Measurements from ENCODE around the gene CLSTN3.

CLSTN3 gene

DNA sequence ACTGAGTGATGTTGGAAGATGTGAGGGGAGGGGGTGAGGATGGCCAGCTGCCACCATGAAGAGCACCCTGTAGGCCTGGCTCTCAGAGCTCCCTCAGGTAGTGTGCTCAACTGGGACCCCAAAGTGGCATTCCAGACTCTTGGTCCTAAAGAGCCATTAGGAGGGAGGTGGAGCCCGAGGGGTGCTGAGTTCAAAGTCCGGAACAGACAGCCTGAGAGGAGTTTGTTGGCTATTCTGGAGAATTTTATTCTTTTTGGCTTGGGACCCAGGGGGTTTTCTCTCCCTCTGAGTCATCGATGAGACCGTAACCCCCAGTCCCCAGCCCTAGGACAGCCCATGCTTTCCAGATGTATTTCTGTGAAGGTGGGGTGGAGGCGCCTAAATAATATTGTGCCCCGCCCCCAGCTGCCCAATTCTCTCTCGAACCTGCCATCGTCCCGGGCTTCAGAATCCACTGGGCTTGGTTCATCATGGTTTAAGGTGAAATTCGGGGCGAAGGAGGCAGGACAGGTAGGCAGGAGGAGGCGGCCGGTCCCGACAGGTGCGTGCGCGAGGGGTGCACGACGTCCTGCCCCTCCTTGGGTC, 792 bp upstream of the CLSTN3 start:
- H3K36me3 ChIP-seq (ENCODE audit: low read depth), result no peaks in the 10 kb centered on the region
- H3K9me3 ChIP-seq (ENCODE audit: severe bottlenecking), result no peaks in the 10 kb centered on the region
- DNase-seq (ENCODE audit: low spot score) (no peak), ATAC-seq (ENCODE audit: low read depth) (no peak)
- H3K4me3 ChIP-seq (ENCODE audit: severe bottlenecking), result peak overlapping the region; percentile 43
- H3K27me3 ChIP-seq (ENCODE audit: insufficient read depth, poor library complexity, severe bottlenecking), result no peaks in the 10 kb centered on the region
- TF ChIP-seq, protein P1, sequence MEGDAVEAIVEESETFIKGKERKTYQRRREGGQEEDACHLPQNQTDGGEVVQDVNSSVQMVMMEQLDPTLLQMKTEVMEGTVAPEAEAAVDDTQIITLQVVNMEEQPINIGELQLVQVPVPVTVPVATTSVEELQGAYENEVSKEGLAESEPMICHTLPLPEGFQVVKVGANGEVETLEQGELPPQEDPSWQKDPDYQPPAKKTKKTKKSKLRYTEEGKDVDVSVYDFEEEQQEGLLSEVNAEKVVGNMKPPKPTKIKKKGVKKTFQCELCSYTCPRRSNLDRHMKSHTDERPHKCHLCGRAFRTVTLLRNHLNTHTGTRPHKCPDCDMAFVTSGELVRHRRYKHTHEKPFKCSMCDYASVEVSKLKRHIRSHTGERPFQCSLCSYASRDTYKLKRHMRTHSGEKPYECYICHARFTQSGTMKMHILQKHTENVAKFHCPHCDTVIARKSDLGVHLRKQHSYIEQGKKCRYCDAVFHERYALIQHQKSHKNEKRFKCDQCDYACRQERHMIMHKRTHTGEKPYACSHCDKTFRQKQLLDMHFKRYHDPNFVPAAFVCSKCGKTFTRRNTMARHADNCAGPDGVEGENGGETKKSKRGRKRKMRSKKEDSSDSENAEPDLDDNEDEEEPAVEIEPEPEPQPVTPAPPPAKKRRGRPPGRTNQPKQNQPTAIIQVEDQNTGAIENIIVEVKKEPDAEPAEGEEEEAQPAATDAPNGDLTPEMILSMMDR (IDR thresholded peaks at IDR 0.05; ENCODE audit: poor library complexity, severe bottlenecking), result no peak
- no peak overlapping the region for H3K27ac ChIP-seq (ENCODE audit: poor library complexity, severe bottlenecking)
- H3K4me1 ChIP-seq (ENCODE audit: insufficient read depth, poor library complexity, severe bottlenecking), result no peaks in the 10 kb centered on the region

DNA sequence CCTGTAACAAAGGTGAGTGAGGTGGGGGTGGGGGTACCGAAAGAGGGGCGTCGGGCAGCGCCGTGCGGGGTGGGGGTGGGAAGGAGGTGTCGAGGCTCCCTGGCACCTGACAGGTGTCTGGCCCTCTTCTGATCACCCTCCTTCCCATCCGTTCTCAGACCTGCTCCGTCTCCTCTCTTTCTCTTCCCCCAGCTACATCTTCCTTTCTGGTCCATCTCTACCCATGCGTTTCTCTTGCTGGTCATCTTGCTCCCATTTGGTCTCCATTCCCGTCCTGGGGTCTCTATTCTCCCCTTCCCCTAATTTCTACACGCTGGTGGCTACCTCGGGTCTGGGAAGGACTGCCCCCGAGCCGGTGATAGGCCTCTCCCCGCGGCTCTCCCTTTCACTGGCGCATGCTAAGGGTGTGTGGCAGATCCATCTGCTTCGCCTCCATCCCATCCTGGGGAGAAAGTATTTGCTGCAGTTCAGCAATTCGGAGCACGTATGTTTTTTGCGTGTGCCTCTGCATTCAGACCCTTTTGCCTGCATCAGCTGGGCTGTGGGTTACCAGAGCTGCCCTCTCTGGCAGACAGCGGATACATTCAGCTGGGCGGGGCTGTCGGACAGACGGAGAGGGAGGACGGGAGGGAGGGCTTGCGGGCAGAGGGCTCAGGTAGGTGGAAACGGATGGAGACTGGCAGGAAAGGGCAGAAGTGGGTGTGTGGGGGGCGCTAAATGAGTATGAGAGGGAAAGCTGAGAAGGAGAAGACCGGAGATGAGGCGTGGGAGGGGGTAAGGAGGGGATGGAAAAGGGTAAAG, 730 bp downstream of the CLSTN3 start:
- H3K27me3 ChIP-seq (ENCODE audit: insufficient read depth, poor library complexity, severe bottlenecking), result no peaks in the 10 kb centered on the region
- no peaks in the 10 kb centered on the region for H3K36me3 ChIP-seq (ENCODE audit: low read depth)
- DNase-seq (ENCODE audit: low spot score), result no peak
- no peaks in the 10 kb centered on the region for H3K9me3 ChIP-seq (ENCODE audit: severe bottlenecking)
- no peak overlapping the region for H3K27ac ChIP-seq (ENCODE audit: poor library complexity, severe bottlenecking)
- TF ChIP-seq, protein P1 (IDR thresholded peaks at IDR 0.05; ENCODE audit: poor library complexity, severe bottlenecking), result no peak
- ATAC-seq (ENCODE audit: low read depth), result peak; percentile 58
- H3K4me1 ChIP-seq (ENCODE audit: insufficient read depth, poor library complexity, severe bottlenecking), result no peaks in the 10 kb centered on the region
- H3K4me3 ChIP-seq (ENCODE audit: severe bottlenecking), result peak overlapping the region; percentile 43

DNA sequence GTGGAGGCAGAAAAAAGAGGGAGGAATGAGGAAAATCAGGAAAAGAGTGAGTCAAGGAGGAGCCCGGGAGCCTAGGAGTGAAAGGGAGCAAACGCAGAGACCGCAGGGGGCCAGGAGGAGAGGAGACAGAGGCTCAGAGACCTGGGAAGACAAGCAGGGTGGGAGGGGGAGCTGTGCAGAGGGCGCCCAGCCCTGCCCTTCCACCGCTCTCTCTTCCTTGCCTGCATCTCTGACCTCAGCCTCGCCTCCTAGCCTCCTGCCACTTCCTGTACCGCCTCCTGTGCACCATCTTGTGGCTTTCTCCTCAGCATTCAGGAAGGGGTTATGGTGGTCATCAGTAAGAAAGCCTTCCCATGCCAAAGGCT, 1.3 kb downstream of the CLSTN3 start:
- H3K36me3 ChIP-seq (ENCODE audit: low read depth), result no peaks in the 10 kb centered on the region

DNA sequence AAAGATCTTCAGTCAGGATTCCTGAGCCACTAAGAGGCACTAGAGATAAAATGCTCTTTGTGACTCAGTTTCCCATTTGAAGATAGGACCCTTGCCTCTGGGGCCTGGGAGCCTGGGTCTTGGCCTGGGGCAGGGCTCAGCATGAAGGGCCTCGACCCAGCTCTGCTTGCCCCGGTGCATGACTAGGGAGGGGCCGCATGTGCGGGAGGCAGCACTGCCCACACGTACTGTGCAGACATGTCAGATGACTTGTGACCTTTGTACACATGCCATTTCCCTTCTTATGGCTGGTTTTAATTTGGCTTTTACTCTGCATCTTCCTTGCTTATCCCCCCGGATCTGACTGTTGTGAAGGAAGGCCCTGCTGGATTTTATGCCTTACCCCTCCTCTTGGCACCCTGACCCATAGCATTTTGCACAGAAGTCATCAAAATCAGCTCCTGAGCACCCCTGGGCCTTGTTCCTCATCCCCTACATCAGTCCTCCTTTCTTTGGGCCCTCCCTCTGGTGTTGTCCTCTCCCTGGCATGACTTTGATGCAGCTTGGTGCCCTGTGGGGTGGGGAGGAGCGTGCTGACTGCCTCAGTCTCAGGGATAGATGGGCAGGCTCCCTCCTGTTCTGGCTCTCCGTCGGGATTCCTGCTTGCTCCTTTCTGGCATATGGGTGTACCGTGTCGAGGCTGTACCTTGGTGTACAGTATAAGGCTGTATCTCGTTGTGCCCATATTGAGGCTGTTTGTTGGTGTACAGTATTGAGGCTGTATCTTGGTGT, 4.4 kb downstream of the CLSTN3 start:
- H3K36me3 ChIP-seq (ENCODE audit: low read depth), result no peaks in the 10 kb centered on the region

More for the DNA sequence above, 1.3 kb downstream of the CLSTN3 start:
- TF ChIP-seq, protein P1 (IDR thresholded peaks at IDR 0.05; ENCODE audit: poor library complexity, severe bottlenecking), result no peak
- DNase-seq (ENCODE audit: low spot score) (no peak), ATAC-seq (ENCODE audit: low read depth) (no peak)
- Histone ChIP-seq H3K27me3 (ENCODE audit: insufficient read depth, poor library complexity, severe bottlenecking) (no peaks in the 10 kb centered on the region), H3K4me3 (ENCODE audit: severe bottlenecking) (no peak overlapping the region), H3K27ac (ENCODE audit: poor library complexity, severe bottlenecking) (no peak overlapping the region), H3K4me1 (ENCODE audit: insufficient read depth, poor library complexity, severe bottlenecking) (no peaks in the 10 kb centered on the region), H3K9me3 (ENCODE audit: severe bottlenecking) (no peaks in the 10 kb centered on the region)

More for the DNA sequence above, 4.4 kb downstream of the CLSTN3 start:
- DNase-seq (ENCODE audit: low spot score) (no peak), ATAC-seq (ENCODE audit: low read depth) (no peak)
- Histone ChIP-seq H3K27ac (ENCODE audit: poor library complexity, severe bottlenecking) (no peak overlapping the region), H3K27me3 (ENCODE audit: insufficient read depth, poor library complexity, severe bottlenecking) (no peaks in the 10 kb centered on the region), H3K9me3 (ENCODE audit: severe bottlenecking) (no peaks in the 10 kb centered on the region), H3K4me3 (ENCODE audit: severe bottlenecking) (no peak overlapping the region), H3K4me1 (ENCODE audit: insufficient read depth, poor library complexity, severe bottlenecking) (no peaks in the 10 kb centered on the region)
- TF ChIP-seq, protein P1 (IDR thresholded peaks at IDR 0.05; ENCODE audit: poor library complexity, severe bottlenecking), result no peak
